NCI-H524 (cell line): ENCODE measurements around the gene OR2L2.
"Not testable (repeated sequence)": the region's sequence is repeated elsewhere in the genome, so short reads cannot be mapped to it uniquely, and the experiment has no call there.

Source experiments
- DNase-seq, 2 experiments: peaks; one replicate each; lab custom pipeline; 2025; lab: John Stamatoyannopoulos, UW

The OR2L2 gene, protein sequence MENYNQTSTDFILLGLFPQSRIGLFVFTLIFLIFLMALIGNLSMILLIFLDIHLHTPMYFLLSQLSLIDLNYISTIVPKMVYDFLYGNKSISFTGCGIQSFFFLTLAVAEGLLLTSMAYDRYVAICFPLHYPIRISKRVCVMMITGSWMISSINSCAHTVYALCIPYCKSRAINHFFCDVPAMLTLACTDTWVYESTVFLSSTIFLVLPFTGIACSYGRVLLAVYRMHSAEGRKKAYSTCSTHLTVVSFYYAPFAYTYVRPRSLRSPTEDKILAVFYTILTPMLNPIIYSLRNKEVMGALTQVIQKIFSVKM

DNA sequence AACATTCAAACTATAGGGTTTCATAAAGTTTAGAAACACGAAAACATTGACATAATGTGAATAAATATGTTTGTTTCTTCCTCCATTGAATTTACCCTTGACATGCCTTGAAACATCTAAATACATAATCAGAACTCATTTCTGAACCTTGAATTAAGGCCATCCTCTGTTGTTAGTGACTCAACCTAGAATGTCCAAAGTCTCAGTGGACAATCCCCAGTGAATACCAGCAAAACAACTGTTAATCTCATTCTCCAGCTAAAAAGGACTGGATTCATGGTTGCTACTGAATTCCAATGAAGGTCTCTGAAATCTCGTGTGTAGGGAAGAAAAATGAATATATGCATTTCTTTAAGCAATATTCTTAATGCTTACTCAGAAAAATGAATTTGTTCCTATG is at the start of gene OR2L2:
OR2L2 (plus strand) TSS at position 301 of the 400 bp plus-strand sequence. CDS start 8,198 bp downstream, outside the sequence.
- no peak for DNase-seq

DNA sequence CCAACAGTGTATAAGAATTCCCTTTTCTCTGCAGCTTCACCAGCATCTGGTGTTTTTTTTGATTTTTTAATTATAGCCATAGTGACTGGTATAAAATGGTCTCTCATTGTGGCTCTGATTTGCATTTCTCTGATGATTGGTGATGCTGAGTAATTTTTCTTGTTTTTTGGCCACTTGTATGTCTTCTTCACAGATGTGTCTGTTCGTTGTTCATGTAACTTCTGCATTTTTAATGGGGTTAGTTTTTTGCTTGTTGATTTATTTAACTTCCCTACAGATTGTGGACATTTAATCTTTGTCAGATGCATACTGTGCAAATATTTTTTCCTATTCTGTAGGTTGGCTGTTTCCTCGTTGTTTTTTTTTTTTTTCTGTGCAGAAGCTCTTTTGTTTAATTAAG is 36.9 kb upstream of the OR2L2 start:
- DNase-seq, result no peak

DNA sequence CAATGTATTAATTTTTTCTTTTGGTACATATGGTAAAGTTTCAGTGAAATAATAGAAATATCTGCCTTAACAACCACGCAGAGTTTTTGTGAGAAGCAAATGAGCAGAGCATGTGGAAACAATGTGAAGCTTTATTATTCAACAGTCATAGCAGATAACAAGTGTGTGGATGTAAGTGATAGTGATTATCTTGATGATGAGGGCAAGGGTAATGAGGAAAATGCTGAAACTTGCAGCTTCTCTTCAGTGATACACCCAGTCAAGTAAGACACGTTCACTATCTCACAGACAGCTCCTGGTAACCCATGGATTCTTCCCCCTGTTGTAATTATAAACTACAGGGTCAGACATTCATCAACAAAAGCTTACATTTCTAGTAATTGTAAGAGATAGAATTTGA is 31.1 kb upstream of the OR2L2 start:
- no peak for DNase-seq

DNA sequence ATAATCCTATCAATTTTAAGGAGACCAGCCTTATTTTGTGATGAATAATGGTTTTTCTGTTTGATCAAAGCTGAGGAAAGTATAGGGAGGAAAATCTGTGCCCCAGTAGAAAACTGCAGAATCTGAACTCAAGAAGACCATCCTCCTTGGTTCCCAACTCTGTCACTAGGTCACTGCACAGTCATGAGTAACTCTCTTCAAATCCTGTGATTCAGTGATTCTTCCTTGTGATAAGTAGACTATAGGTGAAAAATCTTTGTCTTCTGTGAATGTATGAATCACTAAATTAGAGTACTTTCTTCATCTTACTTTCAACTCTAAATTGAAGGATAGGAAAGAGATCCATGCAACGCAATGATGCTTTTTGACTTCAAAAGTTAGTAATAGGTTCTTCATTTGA is 29.7 kb upstream of the OR2L2 start:
- DNase-seq, result no peak

DNA sequence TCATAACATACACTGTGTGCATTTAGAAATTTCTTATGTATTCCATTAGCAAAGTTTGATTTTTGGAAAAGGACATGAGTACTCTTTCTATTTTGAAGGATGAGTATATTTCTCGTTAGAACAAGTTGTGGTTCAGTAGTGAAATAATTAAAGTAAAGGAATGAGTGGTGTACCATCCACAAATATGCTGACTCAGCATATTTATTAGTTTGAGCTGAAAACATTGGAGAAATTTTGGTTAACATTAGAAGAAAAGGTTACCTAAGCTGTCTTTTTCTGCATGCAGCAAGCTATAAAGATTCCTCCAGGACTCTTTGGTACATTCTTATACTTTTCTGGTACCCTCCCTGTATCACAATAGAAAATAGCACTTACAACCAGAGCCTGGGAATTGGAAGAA is 22.1 kb upstream of the OR2L2 start:
- no peak for DNase-seq

DNA sequence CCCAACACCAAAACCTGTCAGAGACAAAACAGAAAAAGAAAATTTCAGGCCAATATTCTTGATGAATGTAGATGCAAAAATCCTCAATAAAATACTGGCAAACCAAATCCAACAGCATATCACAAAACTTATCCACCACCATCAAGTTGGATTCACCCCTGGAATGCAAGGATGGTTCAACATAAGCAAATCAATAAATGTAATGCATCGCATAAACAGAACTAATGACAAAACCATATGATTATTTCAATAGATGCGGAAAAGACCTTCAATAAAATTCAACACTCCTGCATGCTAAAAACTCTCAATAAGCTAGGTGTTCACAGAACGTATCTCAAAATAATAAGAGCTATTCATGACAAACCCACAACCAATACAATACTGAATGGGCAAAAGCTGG is 20.2 kb upstream of the OR2L2 start:
- DNase-seq, result no peak

DNA sequence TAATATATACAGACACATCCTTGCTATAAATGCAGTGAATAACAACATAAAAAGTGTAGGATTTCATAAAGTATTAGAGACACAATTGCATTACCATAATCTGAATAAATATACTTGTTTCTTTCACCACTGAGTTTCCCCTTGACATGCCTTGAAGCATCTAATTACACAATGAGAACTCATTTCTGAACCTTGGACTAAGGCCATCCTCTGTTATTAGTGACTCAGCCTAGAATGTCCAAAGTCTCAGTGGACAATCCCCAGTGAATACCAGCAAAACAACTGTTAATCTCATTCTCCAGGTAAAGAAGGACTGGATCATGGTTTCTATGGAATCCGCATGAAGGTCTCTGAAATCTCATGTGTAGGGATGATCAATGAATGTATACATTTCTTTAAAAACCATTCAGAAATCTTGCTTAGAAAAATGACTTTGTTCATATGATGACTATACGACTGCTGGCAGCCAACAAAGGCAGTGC is 16.6 kb upstream of the OR2L2 start, which contains the start of gene OR2L5:
OR2L5 (plus strand) TSS at position 432 of the 482 bp plus-strand sequence. CDS start 8,288 bp downstream, outside the sequence.
- no peak for DNase-seq

DNA sequence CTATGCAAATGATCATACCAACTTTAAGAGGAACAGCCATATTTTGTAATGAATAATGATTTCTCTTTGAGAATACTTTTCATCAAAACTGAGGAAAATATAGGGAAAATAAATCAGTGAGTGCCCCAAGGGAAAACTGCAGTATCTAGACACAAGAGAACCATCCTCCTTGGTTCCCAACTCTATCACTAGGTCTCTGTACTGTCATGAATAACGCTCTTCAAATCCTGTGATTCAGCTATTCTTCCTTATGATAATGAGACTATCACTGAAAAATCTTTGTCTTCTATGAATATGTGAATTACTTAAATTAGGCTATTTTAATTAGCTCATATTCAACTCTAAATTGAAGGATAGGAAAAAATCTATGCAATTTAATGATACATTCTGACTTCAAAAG is 14.1 kb upstream of the OR2L2 start:
- DNase-seq, result no peak

DNA sequence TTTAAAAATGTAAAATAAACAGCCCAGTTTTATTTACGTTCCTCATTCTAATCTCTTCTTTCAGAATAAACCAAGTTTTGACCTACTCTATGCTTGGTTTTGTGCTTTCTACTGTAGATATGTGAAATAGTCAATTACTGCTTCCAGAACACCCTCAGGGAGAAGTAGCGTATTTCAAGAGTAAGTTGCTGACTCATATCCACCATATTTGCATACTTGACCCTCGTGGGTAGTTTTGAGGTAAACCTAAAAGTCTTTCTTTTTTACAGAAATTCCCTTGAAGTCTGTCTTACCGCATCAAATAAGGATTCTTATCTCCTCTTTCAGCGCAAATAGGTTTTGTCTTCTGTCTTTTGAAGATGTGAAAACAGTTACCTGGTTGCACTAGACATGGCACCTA is 15.3 kb downstream of the OR2L2 start:
- no peak for DNase-seq

DNA sequence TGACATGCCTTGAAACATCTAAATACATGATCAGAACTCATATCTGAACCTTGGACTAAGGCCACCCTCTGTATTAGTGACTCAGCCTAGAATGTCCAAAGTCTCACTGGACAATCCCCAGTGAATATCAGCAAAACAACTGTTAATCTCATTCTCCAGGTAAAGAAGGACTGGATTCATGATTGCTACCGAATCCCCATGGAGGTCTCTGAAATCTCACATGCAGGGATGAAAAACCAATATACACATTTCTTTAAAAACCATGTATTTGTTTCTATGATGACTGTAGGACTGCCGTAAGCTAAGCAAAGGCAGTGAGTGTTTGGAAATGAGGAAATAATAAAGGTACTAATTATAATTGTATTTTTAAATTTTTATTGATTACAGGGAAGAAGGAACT is 16.7 kb downstream of the OR2L2 start, which contains the start of gene OR2L3:
OR2L3 (plus strand) TSS at position 301 of the 400 bp plus-strand sequence. CDS start 13,846 bp downstream, outside the sequence.
- no peak for DNase-seq

DNA sequence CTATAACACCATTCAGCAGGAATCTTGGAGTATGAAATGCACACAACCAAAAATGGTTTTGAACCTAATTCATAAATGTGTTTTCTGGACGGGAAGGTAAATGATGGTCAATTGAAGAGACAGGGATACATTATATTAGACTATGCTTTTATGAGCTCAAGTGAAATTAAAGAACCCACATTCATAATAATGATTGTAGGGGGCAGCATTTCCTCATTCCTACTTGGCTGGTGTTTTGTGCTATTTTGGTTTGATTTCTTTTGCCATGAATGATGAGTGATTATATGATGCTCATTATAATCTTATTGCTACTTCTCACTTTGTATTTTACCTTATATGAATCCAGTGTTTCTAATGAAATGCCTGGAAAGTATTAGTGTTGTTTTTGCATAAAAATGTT is 17.1 kb downstream of the OR2L2 start:
- no peak for DNase-seq

DNA sequence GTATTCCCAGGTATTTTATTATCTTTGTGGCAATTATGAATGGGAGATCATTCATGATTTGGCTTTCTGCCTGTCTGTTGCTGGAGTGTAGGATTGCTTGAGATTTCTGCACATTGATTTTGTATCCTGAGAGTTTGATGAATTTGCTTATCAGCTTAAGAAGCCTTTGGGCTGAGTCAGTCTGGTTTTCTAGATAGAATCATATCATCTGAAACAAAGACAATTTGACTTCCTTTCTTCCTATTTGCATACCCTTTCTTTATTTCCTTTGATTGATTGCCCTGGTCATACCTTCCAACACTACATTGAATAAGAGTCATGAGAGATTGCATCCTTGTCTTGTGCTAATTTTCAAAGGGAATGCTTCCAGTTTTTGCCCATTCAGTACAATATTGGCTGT is 24.8 kb downstream of the OR2L2 start:
- no peak for DNase-seq

DNA sequence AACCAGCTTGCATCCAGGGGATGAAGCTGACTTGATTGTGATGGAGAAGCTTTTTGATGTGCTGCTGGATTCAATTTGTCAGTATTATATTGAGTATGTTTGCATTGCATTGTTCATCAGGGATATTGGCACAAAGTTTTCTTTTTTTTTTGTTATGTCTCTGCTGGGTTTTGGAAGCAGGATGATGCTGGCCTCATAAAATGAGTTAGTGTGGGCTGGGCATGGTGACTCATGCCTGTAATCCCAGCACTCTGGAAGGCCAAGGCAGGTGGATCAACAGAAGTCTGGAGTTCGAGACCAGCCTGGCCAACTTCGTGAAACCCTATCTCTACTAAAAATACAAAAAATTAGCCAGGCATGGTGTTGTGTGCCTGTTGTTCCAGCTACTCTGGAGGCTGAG is 25.4 kb downstream of the OR2L2 start:
- no peak for DNase-seq

DNA sequence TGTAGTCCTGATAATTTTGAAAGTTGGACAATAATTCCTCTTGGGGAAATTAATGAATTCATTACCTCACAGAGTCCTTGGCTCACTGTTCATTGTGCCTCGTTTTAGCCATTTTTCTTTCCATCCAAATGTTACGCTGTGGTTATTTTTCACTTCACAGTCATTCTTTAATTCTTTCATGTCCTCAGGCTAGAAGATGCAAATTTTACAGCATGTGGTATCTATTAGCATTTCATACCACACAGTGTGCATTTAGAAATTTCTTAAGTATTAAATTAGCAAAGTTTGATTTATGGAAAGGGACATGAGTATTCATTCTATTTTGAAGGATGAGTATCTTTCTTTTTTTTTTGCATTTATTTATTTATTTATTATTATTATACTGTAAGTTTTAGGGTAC is 35.2 kb downstream of the OR2L2 start:
- no peak for DNase-seq

DNA sequence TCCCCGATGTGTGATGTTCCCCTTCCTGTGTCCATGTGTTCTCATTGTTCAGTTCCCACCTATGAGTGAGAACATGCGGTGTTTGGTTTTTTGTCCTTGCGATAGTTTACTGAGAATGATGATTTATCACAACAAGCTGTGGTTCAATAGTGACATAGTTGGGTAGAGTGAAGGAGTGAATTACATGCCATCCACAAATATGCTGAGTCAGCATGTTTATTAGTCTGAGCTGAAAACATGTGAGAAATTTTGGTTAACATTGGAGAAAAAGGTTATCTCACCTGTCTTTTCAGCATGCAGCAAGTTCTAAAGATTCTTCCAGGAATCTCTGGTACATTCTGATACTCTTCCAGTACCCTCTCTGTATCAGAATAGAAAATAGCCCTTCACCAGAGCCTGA is 35.7 kb downstream of the OR2L2 start:
- DNase-seq, result no peak

DNA sequence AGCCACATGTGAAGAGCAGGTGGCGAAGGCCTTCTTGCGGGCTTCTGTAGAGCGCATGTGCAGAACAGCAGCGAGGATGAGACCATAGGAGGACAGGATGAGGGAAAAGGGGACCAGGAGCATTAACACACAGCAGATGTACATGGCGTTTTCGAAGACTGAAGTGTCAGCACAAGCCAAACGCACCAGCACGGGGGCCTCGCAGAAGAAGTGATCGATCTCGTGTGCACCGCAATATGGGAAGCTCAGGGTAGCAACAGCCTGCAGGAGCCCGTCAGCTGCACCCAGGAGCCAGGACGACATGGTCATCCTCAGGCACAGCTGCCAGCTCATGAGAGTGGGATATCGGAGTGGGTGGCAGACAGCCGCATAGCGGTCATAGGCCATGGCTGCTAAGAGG is 54.0 kb downstream of the OR2L2 start:
- DNase-seq, result not testable (repeated sequence)
